HG03342 (cell line): ENCODE measurements around the gene IREB2.
"Not testable (repeated sequence)": the region's sequence is repeated elsewhere in the genome, so short reads cannot be mapped to it uniquely, and the experiment has no call there.

ENCODE experiments used
- ATAC-seq: cut with Tn5 transposase; IDR thresholded peaks from one replicate; pipeline ENCODE4 v1.9.1; 2021; ENCODE audit warnings: mild to moderate bottlenecking, moderate library complexity; ENCODE audit not compliant: unreplicated experiment

IREB2 gene

GRCh38 chr15:78434134-78434533, 3.9 kb upstream of the IREB2 start:
- no peak for ATAC-seq

- not testable (repeated sequence) for ATAC-seq
Observed at GRCh38 chr15:78434711-78435110, 3.3 kb upstream of the IREB2 start.

GRCh38 chr15:78437107-78437761, 782 bp upstream of the IREB2 start:
- peak; percentile 2 for ATAC-seq

GRCh38 chr15:78438619-78439285, 736 bp downstream of the IREB2 start:
- peak; percentile 2 for ATAC-seq

- no peak for ATAC-seq
Observed at GRCh38 chr15:78440375-78441373, 2.7 kb downstream of the IREB2 start.

GRCh38 chr15:78444255-78444654, 6.2 kb downstream of the IREB2 start:
- no peak for ATAC-seq

GRCh38 chr15:78445875-78446274, 7.9 kb downstream of the IREB2 start:
- ATAC-seq: no peak

- no peak for ATAC-seq
Observed at GRCh38 chr15:78446551-78446950, 8.5 kb downstream of the IREB2 start.

- no peak for ATAC-seq
Observed at GRCh38 chr15:78448441-78449219, 10.6 kb downstream of the IREB2 start.

GRCh38 chr15:78449220-78449999, 11.4 kb downstream of the IREB2 start:
- no peak for ATAC-seq

- ATAC-seq: no peak
Observed at GRCh38 chr15:78450285-78450858, 12.4 kb downstream of the IREB2 start.

GRCh38 chr15:78452485-78452884, 14.5 kb downstream of the IREB2 start:
- ATAC-seq: no peak

- no peak for ATAC-seq
Observed at GRCh38 chr15:78453447-78453846, 15.4 kb downstream of the IREB2 start.

GRCh38 chr15:78454992-78455391, 17.0 kb downstream of the IREB2 start:
- no peak for ATAC-seq

- no peak for ATAC-seq
Observed at GRCh38 chr15:78455749-78456148, 17.7 kb downstream of the IREB2 start.

GRCh38 chr15:78456426-78456825, 18.4 kb downstream of the IREB2 start:
- no peak for ATAC-seq

- no peak for ATAC-seq
Observed at GRCh38 chr15:78457101-78457500, 19.1 kb downstream of the IREB2 start.

GRCh38 chr15:78460737-78461136, 22.7 kb downstream of the IREB2 start:
- no peak for ATAC-seq

- ATAC-seq: no peak
Observed at GRCh38 chr15:78461171-78461888, 23.3 kb downstream of the IREB2 start.
